Endothelial cell of umbilical vein (primary cell): Measurements from ENCODE around the gene DNAJC4. TPM values are rescaled to one million over a fixed set of nuclear protein-coding genes. Genes with fewer than 3 reads are reported as not detected.

Experiments
- BruUV-seq: library from RNA; stranded (reverse); fragments of 400-500 nt; replicated peaks from 2 replicates; lab custom pipeline; 2021; lab: Mats Ljungman, UMichigan
- CTCF ChIA-PET: fragments of 300-600, 350-600 bp; sonication (Branson Sonifier 250); formaldehyde crosslinking; loops from one replicate; lab custom pipeline; 2021; ENCODE audit warnings: antibody characterized with exemption, inconsistent platforms; lab: Charles Lee
- POLR2A ChIA-PET: fragments of 300-600, 350-600 bp; sonication (Branson Sonifier 250); formaldehyde crosslinking; loops from one replicate; lab custom pipeline; 2021; ENCODE audit warnings: antibody characterized with exemption, inconsistent platforms; lab: Charles Lee
- DNase-seq: peaks from one replicate; pipeline ENCODE4 v3.0.0-alpha.2; 2011; ENCODE audit warnings: low read depth, low spot score
- FAIRE-seq: peaks from 2 replicates; lab custom pipeline; 2011; peaks lifted over from hg19 to GRCh38; lab: Jason Lieb, UNC
- H2AFZ ChIP-seq: 2 replicates; pipeline ENCODE4 v1.6.0; 2012; ENCODE audit warnings: low read depth, low read length, control low read depth, inconsistent platforms
- H3K27ac ChIP-seq: 2 replicates; pipeline ENCODE4 v1.5.1; 2011; ENCODE audit warnings: low read depth, mild to moderate bottlenecking, control low read depth, low read length, moderate library complexity; ENCODE audit not compliant: insufficient read depth
- H3K27me3 ChIP-seq, 2 experiments: 2 replicates each; pipeline versions ENCODE4 v1.6.0 to v1.6.1; 2011; ENCODE audit warnings: low read length in 2 of 2, mixed read lengths in 1 of 2; ENCODE audit not compliant: control insufficient read depth in 2 of 2, insufficient read depth in 2 of 2
- H3K36me3 ChIP-seq, 2 experiments: 2 replicates in 1 of 2; 3 replicates in 1 of 2; pipeline ENCODE4 v1.5.1; 2011; ENCODE audit warnings: low read length in 2 of 2, mild to moderate bottlenecking in 1 of 2, moderate library complexity in 1 of 2; ENCODE audit not compliant: control insufficient read depth in 2 of 2, insufficient read depth in 2 of 2; ENCODE audit errors: extremely low read depth in 1 of 2
- H3K4me1 ChIP-seq: 3 replicates; pipeline ENCODE4 v1.5.1; 2011; ENCODE audit warnings: mild to moderate bottlenecking, low read length; ENCODE audit not compliant: control insufficient read depth, insufficient read depth; ENCODE audit errors: extremely low read depth
- H3K4me2 ChIP-seq: 2 replicates; pipeline ENCODE4 v1.6.1; 2011; ENCODE audit warnings: low read length, control low read depth, mixed read lengths; ENCODE audit not compliant: insufficient read depth
- H3K4me3 ChIP-seq, 3 experiments: fragments of 200-600 bp in 1 of 3; sonication (generic), shearing (Covaris generic) in 1 of 3; replicated peaks in 1 of 3; 2 replicates each; pipeline ENCODE4 v1.5.1; 2011 to 2016; ENCODE audit warnings: control low read depth in 3 of 3, low read length in 3 of 3, mild to moderate bottlenecking in 2 of 3, inconsistent platforms in 1 of 3, low read depth in 1 of 3, moderate library complexity in 1 of 3; ENCODE audit not compliant: insufficient read depth in 1 of 3
- H3K79me2 ChIP-seq: 2 replicates; pipeline ENCODE4 v1.6.0; 2012; ENCODE audit warnings: low read length, inconsistent platforms; ENCODE audit not compliant: control insufficient read depth, insufficient read depth
- H3K9ac ChIP-seq: replicated peaks from 2 replicates; pipeline ENCODE3; 2011; ENCODE audit warnings: low read length, control low read depth; ENCODE audit not compliant: insufficient read depth; ENCODE audit errors: extremely low read depth
- H3K9me1 ChIP-seq: replicated peaks from 3 replicates; pipeline ENCODE4 v1.6.0; 2011; ENCODE audit warnings: mild to moderate bottlenecking, low read length; ENCODE audit not compliant: control insufficient read depth, insufficient read depth; ENCODE audit errors: extremely low read depth
- H3K9me3 ChIP-seq: replicated peaks from 2 replicates; pipeline ENCODE4 v1.5.1; 2012; ENCODE audit warnings: low read length, inconsistent platforms; ENCODE audit not compliant: control insufficient read depth, insufficient read depth
- H4K20me1 ChIP-seq: replicated peaks from 2 replicates; pipeline ENCODE3; 2011; ENCODE audit warnings: mild to moderate bottlenecking, low read length; ENCODE audit not compliant: control insufficient read depth, insufficient read depth; ENCODE audit errors: extremely low read depth
- CTCF ChIP-seq, 2 donors: IDR thresholded peaks; 1 replicate in 1 of 2; 2 replicates in 1 of 2; pipeline ENCODE4 v1.5.1; 2011; ENCODE audit warnings: low read length in 2 of 2, mild to moderate bottlenecking in 2 of 2, moderate library complexity in 2 of 2, control low read depth in 1 of 2, inconsistent platforms in 1 of 2, low read depth in 1 of 2; ENCODE audit not compliant: insufficient read depth in 1 of 2; ENCODE audit errors: extremely low read depth in 1 of 2
- EZH2 ChIP-seq: IDR thresholded peaks from 2 replicates; pipeline ENCODE4 v1.6.1; 2012; ENCODE audit warnings: borderline replicate concordance, low read depth, mild to moderate bottlenecking, moderate library complexity, low read length, inconsistent platforms; ENCODE audit not compliant: severe bottlenecking
- FOS ChIP-seq: IDR thresholded peaks from 2 replicates; pipeline ENCODE4 v1.6.1; 2011; ENCODE audit warnings: mild to moderate bottlenecking, low read length, moderate library complexity, borderline replicate concordance; ENCODE audit not compliant: insufficient read depth
- GATA2 ChIP-seq: IDR thresholded peaks from 2 replicates; pipeline ENCODE4 v1.7.0; 2011; ENCODE audit warnings: low read depth, mild to moderate bottlenecking, moderate library complexity, mixed read lengths, low read length; ENCODE audit not compliant: insufficient read length, insufficient read depth
- JUN ChIP-seq: IDR thresholded peaks from 2 replicates; pipeline ENCODE4 v1.6.1; 2011; ENCODE audit warnings: borderline replicate concordance, low read depth; ENCODE audit not compliant: insufficient read length, insufficient read depth
- MAX ChIP-seq: IDR thresholded peaks from 2 replicates; pipeline ENCODE4 v1.6.1; 2011; ENCODE audit not compliant: insufficient read depth, insufficient read length
- POLR2A ChIP-seq: IDR thresholded peaks from 2 replicates; pipeline ENCODE4 v1.6.1; 2012; ENCODE audit warnings: low read depth, mild to moderate bottlenecking, control low read depth, low read length
- dilution Hi-C: fragments of 300-500 bp; cut with MboI; formaldehyde crosslinking; loops from one replicate; pipeline ENCODE4 v1.15.0; 2019; ENCODE audit warnings: low sequenced_read_pairs; ENCODE audit not compliant: extremely low pct_ligation_motif_present
- intact Hi-C: fragments of 100-400 bp; cut with micrococcal nuclease; formaldehyde crosslinking; loops from one replicate; pipeline ENCODE4 v1.10.0; 2022
- polyA plus RNA-seq, 4 experiments: library from polyadenylated mRNA; depleted of rRNA in 3 of 4; stranded (reverse) in 3 of 4; unstranded in 1 of 4; fragments of >200 nt; gene quantifications; 2 replicates each; pipeline versions ENCODE4 v1.2.1 to v1.2.3, GENCODE V29; 2011 to 2012; ENCODE audit warnings: missing spikeins in 1 of 4
- total RNA-seq: library from RNA; stranded (reverse); gene quantifications from 2 replicates; pipeline ENCODE4 v1.2.3, GENCODE V29; 2021

The DNAJC4 gene
- total and polyA plus RNA-seq, 2 donors (not counting 3 experiments of a cell fraction or from before 2014, with no cell fraction given): 23.5 to 41.2 TPM

GRCh38 chr11:64219755-64220154 is 10.6 kb upstream of the DNAJC4 start:
- intact Hi-C loops: no loop called here
- ChIA-PET CTCF (interaction anchor here (1.4 kb wide), 1 partner anchor 34 kb away, joined by 3 read pairs; the partner anchor contains the start of gene STIP1), POLR2A (no interaction called here)
- no peak for DNase-seq
- H3K4me3 ChIP-seq: no peak overlapping the region
- H3K27me3 ChIP-seq: no peaks in the 10 kb centered on the region
- dilution Hi-C loops: no loop called here
- H3K9ac ChIP-seq: no peak overlapping the region
- H3K36me3 ChIP-seq: peaks cover 0 to 6% of the 10 kb centered on the region in 2 experiments
- no peaks in the 10 kb centered on the region for H3K9me1 ChIP-seq
- H2AFZ ChIP-seq: no peak overlapping the region
- no peaks in the 10 kb centered on the region for H3K9me3 ChIP-seq
- no TSS peak for BruUV-seq
- no peak for TF ChIP-seq MAX
- TF ChIP-seq POLR2A: no peak
- no peak for TF ChIP-seq FOS
- no peak for TF ChIP-seq JUN
- TF ChIP-seq GATA2: no peak
- TF ChIP-seq CTCF (IDR thresholded peaks at IDR 0.05; ENCODE audit: extremely low read depth in 1 of 2, insufficient read depth in 1 of 2, low read depth in 1 of 2, low read length in 2 of 2): no peak
- TF ChIP-seq EZH2: no peak
- no peak overlapping the region for H3K4me2 ChIP-seq
- H4K20me1 ChIP-seq: no peaks in the 10 kb centered on the region
- H3K27ac ChIP-seq: no peak overlapping the region
- H3K79me2 ChIP-seq: no peaks in the 10 kb centered on the region
- FAIRE-seq: no peak
- no peaks in the 10 kb centered on the region for H3K4me1 ChIP-seq
